DND-41 (cell line): ENCODE data around the gene GATA5.

Experiments
- CTCF ChIP-seq: IDR thresholded peaks from 2 replicates; pipeline ENCODE4 v1.5.1; 2012; ENCODE audit warnings: borderline replicate concordance, low read length, moderate library complexity, mild to moderate bottlenecking; ENCODE audit not compliant: poor library complexity, severe bottlenecking; ENCODE audit errors: extremely low read depth
- EZH2 ChIP-seq: IDR thresholded peaks from 3 replicates; pipeline ENCODE4 v1.6.1; 2012; ENCODE audit warnings: borderline replicate concordance, low read depth, mild to moderate bottlenecking, moderate library complexity, low read length, inconsistent platforms; ENCODE audit not compliant: severe bottlenecking

- TF ChIP-seq CTCF (no peak), EZH2 (no peak)
These were observed 36.6 kb downstream of the GATA5 start for GRCh38 chr20:62439218-62439617.
